Stimulated activated CD4-positive, alpha-beta T cell treated with anti-CD3 and anti-CD28 coated beads, Interleukin-4, amount 100 ng/mL, for 1 hour (primary cell): Measurements from ENCODE around the gene MOBP.

ENCODE experiments used
- DNase-seq: peaks from one replicate; pipeline ENCODE4 v3.0.0-alpha.2; 2020

Gene MOBP

DNA sequence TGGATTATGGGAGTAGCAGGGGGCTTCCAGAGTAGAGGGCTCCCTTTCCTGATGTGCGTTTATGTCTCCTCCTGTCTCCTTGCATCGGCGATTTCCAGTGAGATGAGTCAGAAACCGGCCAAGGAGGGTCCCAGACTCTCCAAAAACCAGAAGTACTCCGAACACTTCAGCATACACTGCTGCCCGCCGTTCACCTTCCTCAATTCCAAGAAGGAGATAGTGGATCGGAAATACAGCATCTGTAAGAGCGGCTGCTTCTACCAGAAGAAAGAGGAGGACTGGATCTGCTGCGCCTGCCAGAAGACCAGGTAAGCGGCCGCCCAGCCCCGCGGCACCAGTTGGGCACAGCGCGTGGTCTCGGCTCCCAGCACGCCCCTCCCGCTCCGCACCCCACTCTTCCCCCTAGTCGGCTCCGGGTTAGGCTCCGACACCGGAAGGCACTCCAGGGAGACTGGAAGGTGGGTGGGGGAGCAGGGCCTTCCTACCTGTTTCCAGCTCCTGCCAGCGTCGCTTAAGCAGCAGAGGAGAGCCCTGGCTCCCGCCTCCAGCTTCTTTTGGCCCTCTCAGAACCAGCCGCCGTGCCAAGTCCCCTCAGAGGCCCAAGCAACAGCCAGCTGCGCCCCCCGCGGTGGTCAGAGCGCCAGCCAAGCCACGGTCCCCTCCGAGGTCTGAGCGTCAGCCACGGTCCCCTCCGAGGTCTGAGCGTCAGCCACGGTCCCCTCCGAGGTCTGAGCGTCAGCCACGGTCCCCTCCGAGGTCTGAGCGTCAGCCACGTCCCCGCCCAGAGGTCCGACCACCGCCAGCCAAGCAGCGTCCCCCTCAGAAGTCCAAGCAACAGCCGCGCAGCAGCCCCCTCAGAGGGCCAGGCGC is 34.7 kb downstream of the MOBP start:
- no peak for DNase-seq

DNA sequence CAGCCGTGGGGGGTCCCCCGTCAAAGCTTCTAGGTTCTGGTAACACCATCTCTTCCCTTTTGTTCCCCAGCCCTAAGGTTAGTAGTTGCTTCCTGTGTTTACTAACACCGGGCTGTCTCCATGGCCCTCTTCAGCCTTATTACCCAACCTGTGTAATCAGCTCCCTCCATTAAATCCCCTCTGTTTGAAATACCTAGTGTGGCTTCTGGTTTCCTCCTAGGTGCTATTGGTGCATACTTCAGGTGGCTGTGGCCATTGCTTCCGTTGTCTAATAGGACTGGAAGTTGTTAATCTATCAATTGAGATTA is 35.3 kb downstream of the MOBP start:
- DNase-seq: no peak

DNA sequence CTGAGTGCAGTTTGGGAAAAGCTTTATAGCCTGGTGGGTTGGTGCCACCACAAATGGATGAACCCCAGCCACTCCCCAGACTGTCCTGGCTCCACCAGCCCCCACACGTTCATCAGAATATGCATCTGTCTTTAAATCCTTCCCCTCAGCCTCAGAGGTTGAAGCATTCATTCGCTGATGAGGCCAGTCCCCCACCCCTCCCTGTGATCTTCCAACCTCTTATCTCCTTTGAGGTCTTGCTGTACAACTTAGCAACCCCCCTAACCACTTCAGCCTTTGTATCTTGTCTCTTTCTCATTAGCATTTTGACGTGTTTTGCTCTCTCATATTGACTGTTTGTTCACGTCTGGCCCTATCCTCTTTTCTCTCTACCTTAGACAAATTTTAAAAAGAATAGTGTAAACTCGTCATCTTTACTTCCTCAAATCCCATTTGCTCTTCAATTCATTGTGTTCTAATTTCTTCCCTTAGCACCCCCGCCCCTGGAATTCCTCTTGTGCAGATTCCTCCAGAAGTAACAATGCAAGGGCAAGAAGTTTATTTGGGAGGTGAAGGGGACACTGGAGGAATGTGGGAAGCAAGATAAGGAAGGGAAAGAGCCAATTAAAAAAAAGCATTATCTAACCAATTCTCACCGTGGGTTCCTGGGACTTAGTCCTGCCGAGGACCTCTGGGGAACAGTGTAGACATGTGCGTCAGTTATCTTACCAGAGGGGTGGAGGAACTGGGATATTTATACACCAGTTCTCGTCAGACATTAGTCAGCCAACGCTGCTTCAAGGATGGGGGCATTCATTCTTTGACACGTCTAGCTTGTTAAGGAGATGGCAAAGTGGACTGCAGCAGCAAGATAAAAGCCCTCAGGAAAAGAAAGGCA is 38.6 kb downstream of the MOBP start:
- DNase-seq: no peak

DNA sequence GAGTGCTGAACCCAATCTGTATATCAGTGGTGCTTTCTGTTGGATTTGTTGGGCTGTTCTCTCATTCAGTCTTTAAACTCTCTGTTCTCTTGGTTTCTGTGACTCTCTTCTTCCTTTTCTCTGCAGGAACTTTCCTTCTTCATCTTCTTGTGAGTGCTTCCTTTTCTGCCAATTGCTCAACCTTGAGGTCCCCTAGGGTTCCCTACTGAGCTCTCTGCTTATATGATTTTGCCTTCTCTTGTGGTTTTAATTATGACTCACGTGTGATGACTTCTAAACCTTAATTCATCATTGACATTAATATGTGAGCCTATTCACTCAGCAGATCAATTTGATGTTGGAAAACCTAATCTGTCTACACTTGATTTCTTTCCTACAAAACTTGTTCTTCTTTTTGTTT is 39.4 kb downstream of the MOBP start:
- no peak for DNase-seq

DNA sequence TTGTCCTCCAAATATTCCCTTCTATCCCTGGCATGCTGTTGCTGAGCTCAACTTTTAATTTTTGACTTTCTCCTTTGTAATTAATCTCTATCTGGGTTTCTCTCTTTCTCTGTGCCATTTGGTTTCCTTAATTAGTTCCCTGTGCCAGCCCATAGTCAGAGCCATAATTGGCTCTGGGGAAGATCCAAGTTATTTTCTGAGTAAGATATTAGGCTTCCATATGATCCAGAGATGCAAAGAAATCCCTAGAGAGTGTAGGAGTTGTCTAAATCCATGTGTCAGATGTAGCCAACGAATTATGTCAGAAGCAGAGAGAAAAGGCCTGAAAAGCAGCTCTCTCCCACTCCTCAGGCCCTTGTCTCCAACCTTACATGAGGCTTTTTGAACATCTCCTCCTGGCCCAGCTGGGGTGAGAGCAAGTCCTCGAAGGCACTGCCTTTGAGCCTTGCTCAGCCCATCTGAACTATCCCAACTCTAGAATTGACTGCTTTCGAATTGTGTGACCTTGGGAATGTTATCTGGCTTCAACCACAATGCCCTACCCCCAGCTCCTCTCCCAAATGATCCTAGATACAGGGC is 46.4 kb downstream of the MOBP start:
- DNase-seq: no peak

DNA sequence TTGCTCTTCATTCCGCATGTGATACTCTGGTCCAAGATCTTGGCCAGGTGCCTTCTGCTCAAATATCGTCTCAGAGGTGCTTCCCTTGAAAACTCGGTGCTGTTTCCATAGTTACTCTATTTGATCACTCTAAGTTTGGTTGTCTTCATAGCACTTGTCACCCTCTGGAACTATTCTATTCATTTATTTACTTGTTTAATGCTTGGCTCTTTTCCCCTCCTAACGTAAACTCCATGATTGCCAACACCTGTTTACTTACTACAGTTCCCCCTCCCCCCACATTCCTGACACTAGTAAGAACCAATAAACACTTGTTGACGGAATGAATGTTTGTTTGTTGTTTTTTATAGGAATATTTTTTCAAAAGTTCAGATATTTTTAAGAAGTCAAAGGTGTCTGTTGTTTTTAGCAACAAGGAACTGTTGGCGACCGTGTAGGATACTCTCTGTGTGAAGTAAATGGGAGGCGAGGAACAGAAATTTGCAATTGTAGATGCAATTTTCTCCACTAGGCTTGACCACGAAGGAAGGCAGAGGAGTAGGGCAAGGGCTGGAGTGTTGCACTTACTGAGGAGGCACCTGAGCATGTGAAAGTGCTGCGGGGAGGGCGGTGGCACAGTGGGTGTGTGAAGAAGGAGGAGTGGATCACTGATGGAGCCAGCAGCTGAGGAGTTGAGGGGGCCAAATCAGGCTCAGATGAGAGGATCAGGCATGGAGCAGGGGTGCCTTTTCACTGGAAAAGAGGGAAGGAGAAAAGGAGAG is 48.4 kb downstream of the MOBP start:
- no peak for DNase-seq

DNA sequence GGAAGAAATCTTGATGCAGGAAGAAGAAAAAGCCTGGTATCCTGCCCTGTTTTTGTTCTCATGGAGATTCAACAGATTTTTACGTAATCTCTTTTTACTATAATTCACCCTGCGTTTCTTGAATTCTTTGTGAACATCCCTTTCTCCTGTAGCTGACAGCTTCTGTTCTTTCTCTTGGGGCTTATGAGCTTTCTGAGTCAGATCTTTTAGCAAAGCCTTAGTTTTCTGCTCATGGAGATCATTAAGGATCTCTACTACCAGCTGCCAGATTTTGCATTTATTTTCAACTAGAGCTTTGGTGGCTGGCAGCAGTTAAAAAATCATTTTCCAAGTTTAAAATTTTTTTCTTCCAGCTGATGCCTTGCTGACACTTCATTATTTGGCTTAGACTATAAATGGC is 51.6 kb downstream of the MOBP start:
- DNase-seq: no peak

DNA sequence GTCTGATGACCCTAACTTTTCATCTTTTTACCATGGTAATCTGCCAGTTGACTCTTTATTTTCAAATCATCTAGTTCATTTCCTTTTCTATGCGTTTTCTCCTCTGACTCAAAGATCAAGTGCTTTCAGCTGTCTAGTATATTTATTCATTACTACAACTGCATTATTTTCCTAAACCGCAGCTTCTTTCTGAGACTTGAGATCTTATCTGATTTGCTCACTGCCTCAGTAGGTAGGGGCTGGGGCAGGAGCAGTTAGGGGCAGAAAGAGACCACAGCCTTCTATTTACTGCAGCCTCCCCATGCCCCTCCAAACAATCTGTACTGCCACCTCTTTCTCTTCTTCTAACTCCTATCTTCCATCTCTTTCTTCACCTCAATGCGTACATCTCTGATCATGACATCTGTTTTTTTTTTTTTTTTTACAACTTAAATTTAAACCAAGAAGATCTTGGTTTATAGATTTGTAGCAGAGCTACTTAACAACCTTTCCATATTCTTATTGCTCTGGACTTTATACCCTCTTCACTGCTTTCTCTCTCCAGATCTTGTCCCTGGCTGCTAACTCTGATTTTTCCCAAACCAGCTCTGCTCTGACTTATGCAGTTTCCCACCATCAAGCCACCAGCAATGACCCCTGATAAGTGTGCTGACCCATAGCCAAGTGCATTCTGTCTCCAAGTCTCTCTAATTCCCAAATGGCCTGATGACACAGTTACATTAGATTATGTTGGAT is 52.2 kb downstream of the MOBP start:
- no peak for DNase-seq

DNA sequence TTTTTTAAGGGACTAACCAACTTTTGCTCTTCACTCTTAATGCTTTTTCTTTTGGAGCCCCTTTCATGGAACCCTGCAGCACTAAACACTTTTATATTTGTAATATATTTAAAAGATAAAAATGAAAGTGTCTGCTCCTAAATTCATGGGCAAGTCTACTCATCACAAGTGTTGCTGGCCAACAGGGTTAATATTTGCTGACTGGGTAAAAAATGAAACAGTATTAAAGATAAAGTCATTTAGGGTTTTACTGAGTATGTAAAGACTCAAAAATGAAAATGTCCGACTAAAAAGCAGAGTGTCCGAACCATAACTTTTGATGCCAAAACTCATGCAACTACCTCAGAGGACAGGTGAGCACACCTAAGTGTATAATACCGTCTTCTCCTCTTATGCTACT is 54.0 kb downstream of the MOBP start:
- no peak for DNase-seq

DNA sequence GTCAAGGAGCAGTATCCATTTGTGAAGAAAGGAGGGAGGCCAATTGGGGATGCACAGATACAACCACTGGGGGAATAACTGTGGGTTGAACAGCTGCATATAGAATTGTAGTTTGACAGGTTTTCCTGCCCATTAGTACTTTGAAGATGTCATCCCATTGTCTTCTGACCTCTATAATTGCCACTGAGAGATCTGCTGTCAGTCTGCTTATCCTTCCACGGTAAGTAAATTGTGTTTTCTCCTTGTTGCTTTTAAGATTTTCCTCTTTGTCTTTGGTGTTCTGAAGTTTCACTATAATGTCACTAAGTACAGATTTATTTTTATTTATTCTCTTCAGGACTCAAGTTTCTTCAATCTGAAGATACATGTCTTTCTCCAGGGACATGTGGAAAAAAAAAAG is 56.6 kb downstream of the MOBP start:
- no peak for DNase-seq

DNA sequence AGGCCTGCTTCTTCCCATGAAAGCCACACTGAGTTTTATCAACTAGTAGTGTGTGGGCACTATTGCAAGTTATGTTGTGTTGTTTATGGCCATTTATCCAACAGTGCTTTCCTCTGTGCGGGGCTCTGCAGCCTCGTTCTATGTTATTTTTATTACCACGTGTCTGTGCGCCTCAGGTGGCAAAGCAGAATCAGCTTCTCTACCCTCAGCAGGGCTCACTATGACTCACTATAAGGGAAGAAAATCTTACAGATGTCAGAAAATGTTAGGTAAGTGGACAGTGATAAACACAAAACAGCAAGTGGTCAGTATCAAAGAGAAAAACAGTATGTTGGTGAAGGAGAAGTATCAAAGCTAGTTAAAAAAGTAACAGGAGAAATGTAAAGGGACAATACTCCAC is 61.4 kb downstream of the MOBP start:
- DNase-seq: no peak

DNA sequence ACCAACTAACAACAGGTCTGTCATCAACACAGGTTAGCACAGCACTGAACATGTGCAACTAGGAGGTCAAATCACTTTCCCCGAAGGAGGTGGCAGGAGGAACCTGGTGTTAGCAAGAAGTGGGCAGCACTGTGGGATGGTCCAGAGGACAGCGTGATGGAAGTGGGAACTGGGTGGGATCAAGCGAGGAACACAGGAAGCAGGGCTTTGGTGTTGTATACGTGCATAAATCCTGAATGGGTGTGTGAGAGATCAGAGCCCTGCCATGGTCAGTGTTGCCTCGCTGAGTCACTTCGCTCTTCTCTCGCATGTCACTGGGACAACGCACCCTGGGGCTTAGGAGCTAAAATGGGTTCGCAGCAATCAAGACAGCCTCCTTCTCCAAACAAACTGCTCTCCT is 62.1 kb downstream of the MOBP start:
- no peak for DNase-seq

DNA sequence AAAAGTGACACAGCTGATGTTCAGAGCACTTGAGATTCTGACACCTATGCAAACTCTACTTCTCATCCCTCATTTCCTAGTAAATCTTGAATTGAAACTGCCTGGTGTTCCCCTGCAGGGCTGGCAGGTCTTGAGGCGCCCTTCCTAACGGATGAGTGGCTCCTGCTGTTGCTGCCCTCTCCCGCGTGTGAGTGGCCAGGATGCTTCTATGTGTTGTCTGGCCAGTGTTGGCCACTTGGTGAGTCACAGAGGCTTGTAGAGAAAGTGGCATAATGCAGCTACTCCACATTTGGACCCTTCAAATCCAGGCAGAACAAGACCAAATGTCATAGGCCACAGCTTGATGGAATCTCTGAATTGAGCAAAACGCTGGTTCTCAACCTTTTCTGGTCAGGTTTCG is 63.6 kb downstream of the MOBP start:
- no peak for DNase-seq

DNA sequence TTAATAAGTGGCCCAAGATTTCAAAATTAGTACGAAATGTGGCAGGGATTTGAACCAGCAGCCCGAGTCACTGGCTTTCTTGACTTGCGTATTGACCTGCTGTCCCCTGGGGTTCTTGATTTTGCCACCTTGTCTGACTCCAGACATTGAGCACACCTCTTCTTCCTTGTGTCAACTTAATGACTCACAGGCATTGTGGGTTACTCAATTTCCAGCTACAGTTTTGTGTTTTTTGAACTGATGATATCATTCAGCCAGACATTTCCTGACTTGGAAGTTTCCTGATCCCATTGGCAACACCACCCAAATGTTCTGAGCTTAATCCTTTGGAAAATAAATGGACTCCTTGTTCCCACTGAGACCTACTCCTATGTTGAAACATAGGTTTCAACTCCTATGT is 64.2 kb downstream of the MOBP start:
- DNase-seq: no peak

DNA sequence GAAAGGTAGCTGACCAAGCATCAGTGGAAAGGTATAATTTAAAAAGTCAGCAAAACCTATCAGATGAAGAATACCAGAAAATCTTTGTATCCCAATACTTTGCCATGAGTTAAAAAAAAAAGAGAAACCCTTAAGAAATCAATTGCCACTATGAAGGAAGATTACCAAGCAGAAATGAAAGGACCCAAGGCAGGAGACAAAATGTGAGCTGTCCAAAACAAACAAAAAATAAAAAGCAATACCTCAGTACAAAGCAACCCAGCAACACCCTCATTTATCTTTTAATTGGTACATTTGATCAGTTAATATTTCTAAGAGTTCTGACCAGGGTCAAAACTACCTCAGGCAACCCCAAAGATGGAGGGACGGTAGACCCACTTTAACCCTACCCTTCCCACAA is 65.3 kb downstream of the MOBP start:
- DNase-seq: no peak

DNA sequence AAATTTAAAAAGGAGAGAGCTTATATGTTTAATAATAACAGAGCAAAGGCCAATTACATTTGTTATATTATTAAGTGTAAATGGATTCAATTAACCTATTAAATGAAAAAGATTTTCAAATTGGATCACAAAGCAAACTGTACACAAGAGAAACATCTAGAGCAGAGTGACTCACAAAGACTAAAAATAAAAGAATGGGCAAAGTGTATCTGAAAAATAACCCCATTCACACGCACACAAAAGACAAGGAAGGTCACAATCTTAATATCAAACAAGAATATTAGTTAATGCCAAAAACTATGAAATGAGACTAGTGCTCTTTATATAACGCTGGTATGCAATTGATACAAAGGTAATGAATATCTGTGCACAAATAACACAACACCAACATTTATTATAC is 65.7 kb downstream of the MOBP start:
- no peak for DNase-seq

DNA sequence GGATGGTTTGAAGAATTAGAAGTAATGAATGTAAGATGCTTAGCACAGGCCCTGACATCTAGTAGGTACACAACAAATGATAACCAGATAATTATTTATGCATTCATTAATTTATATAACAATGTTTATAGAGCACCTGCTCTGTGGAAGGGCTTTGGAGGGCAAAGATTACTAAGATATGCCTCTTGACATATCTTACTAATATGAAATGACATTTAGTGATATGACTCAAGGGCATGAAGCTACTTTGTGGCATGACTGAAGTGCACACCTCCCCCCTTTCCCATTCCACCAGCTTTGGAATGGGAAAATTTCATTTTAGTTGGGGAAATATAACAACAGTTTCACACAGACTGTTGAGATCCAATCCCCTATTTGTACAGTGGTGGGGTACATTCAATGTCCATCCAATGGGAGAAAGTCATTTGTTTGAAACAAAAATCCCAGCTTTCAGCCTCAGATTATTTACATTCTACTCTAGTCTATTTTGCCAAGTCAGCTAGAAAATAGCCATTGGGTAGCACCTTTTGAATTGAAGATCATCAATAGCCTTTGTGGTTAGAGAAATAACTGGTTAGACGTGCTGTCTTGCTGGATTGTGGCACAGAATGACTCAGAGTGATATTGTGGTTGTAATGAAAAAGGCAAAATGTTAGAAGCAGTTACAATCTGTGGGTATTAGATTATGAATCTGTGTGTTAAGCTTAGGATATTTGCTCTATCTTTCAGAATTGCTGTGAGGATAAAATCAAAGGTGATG is 72.9 kb downstream of the MOBP start:
- no peak for DNase-seq

DNA sequence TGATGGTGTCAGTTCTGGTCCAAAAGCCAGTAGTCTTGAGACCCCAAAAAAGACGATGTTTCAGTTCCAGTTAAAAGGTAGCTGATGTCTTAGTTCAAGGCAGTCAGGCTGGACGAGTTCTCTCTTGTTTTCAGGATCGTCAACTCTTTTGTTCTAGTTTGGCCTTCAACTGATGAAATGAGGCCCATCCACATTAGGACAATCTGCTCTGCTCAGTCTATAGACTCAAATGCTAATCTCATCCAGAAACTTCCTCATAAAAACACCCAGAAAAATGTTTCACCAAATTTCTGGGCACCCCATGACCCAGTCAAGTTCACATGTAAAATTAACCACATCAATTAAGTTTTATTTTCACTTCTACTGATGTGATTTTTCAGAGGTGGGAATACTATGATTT is 74.0 kb downstream of the MOBP start:
- DNase-seq: no peak

DNA sequence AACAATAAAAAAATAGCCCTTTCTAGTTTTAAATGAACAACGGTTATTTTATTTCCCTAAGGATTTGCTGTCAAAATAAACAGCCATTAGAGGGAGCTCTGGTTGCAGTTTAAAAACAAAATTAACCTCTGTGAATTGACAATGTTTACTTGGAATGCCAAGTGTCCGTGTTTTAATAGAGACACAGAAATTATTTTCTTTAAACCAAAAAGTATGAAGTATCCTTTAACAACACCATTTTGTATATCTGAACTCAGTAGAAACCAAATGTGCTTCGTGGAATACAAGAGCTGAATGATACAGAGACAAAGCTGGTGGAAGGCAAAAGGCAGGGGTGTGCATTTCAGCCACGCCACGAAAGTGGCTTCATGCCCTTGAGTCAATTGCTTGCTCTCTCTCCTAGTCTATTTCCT is 74.4 kb downstream of the MOBP start:
- DNase-seq: no peak

DNA sequence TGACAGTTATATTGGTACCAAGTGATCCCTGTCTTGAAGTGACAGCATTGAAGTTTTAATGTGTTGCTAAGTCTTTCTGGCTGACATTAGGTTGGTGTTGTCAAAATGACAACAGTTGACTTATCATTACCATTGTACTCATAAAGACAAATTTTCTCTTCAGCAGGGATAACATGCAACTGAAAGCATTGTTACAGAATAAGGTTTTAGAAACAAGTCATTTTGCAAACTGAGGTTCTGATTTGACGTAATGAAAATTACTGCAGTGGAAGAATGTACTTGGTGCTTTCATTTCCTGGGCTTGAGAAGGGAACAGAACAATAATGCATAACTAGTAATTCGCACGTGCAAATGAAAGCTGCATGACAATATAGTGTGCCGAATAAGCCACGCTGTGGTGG is 75.1 kb downstream of the MOBP start:
- DNase-seq: no peak

DNA sequence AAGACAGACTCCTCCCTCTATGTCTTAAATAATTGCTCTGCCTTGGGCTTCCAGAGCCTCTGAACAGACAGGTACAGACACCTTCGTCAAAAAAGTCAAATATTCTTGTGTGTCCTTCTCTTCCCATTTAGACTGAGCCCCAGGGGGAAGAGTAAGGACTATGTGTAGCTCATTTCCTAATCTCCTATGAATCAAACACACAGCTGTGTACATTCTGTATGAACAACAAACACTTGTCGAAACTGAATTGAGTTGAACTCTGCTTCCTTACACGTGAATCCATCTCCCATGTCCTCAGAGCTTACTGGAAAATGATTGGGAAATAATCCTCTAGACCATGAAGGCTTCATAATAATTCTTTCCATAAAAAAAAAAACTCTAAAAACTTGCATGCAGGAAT is 80.8 kb downstream of the MOBP start:
- DNase-seq: no peak
